GM23338 (cell line): Measurements from ENCODE around the gene MYO5A. TPM values are rescaled to one million over a fixed set of nuclear protein-coding genes. Genes with fewer than 3 reads are reported as not detected.

Source experiments
- ATAC-seq: fragments of 200-7000 bp; cut with Tn5 transposase; 3 replicates; pipeline ENCODE4 v1.9.1; 2020
- DNase-seq: peaks from one replicate; pipeline ENCODE4 v3.0.0-alpha.2; 2015; ENCODE audit warnings: low spot score
- H2AFZ ChIP-seq: fragments of 200-600 bp; sonication (generic); 2 replicates; pipeline ENCODE4 v1.8.0; 2016; ENCODE audit warnings: antibody characterized with exemption, mild to moderate bottlenecking, moderate library complexity
- H3F3A ChIP-seq: fragments of 200-600 bp; sonication (generic); replicated peaks from 2 replicates; pipeline ENCODE4 v1.8.0; 2017; ENCODE audit warnings: antibody characterized with exemption, mixed run types, low read depth
- H3K27ac ChIP-seq: fragments of 200-600 bp; sonication (generic); 2 replicates; pipeline ENCODE4 v1.6.1; 2016; ENCODE audit warnings: low read depth
- H3K27me3 ChIP-seq: fragments of 200-600 bp; sonication (generic); 2 replicates; pipeline ENCODE4 v1.8.0; 2016; ENCODE audit warnings: mild to moderate bottlenecking, mixed run types, moderate library complexity; ENCODE audit not compliant: insufficient read depth
- H3K36me3 ChIP-seq: fragments of 200-600 bp; sonication (generic); 2 replicates; pipeline ENCODE4 v1.8.0; 2016; ENCODE audit warnings: mild to moderate bottlenecking; ENCODE audit not compliant: insufficient read depth
- H3K4me1 ChIP-seq: fragments of 200-600 bp; sonication (generic); 2 replicates; pipeline ENCODE4 v1.8.0; 2016; ENCODE audit warnings: mild to moderate bottlenecking, moderate library complexity; ENCODE audit not compliant: insufficient read depth
- H3K4me2 ChIP-seq: fragments of 200-600 bp; sonication (generic); 2 replicates; pipeline ENCODE4 v1.7.1; 2017; ENCODE audit warnings: mixed run types
- H3K4me3 ChIP-seq: fragments of 200-600 bp; sonication (generic); 2 replicates; pipeline ENCODE4 v1.6.1; 2016; ENCODE audit warnings: mixed run types
- H3K79me2 ChIP-seq: fragments of 200-600 bp; sonication (generic); replicated peaks from 2 replicates; pipeline ENCODE4 v1.8.0; 2017; ENCODE audit warnings: mild to moderate bottlenecking; ENCODE audit not compliant: insufficient read depth
- H3K9me2 ChIP-seq: fragments of 200-600 bp; sonication (generic); 2 replicates; pipeline ENCODE4 v1.8.0; 2017; ENCODE audit not compliant: insufficient read depth
- H4K20me1 ChIP-seq: fragments of 200-600 bp; sonication (generic); replicated peaks from 2 replicates; pipeline ENCODE4 v1.8.0; 2017; ENCODE audit warnings: mild to moderate bottlenecking; ENCODE audit not compliant: insufficient read depth
- H3K27ac Mint-ChIP-seq: 2 replicates; pipeline ENCODE4 v1.8.0; 2020; ENCODE audit warnings: inconsistent platforms, mild to moderate bottlenecking, moderate library complexity, mixed read lengths
- H3K27me3 Mint-ChIP-seq: 3 replicates; pipeline ENCODE4 v1.8.0; 2022; ENCODE audit warnings: low read depth, mild to moderate bottlenecking, moderate library complexity, mixed read lengths, inconsistent platforms; ENCODE audit not compliant: insufficient read depth, poor library complexity
- H3K36me3 Mint-ChIP-seq: 3 replicates; pipeline ENCODE4 v1.8.0; 2021; ENCODE audit warnings: low read depth, mild to moderate bottlenecking, inconsistent platforms, moderate library complexity, mixed read lengths
- H3K4me1 Mint-ChIP-seq: 3 replicates; pipeline ENCODE4 v1.8.0; 2020; ENCODE audit warnings: mild to moderate bottlenecking, inconsistent platforms, mixed read lengths
- H3K4me3 Mint-ChIP-seq: 3 replicates; pipeline ENCODE4 v1.8.0; 2021; ENCODE audit warnings: moderate library complexity, mild to moderate bottlenecking, inconsistent platforms, mixed read lengths
- H3K9me3 Mint-ChIP-seq: 3 replicates; pipeline ENCODE4 v1.8.0; 2020; ENCODE audit warnings: moderate library complexity, mild to moderate bottlenecking, inconsistent platforms, mixed read lengths
- CREB1 ChIP-seq: fragments of 250-450 bp; sonication (Bioruptor Pico); IDR thresholded peaks from 2 replicates; pipeline ENCODE4 v1.5.0; 2020; ENCODE audit warnings: low read depth, mild to moderate bottlenecking, moderate library complexity
- CTCF ChIP-seq, 2 experiments: fragments of 200-600 bp in 1 of 2; sonication (generic) in 1 of 2; conservative IDR thresholded peaks; 2 replicates each; pipeline versions ENCODE4 v1.5.1 to v1.6.1; 2016 to 2017; ENCODE audit warnings: antibody characterized with exemption in 2 of 2, low read depth in 2 of 2, mild to moderate bottlenecking in 2 of 2, moderate library complexity in 1 of 2
- ETS1 ChIP-seq: IDR thresholded peaks from 2 replicates; pipeline ENCODE4 v1.6.1; 2016; ENCODE audit warnings: antibody characterized with exemption
- EZH2 ChIP-seq: fragments of 200-600 bp; sonication (generic); IDR thresholded peaks from one replicate; pipeline ENCODE4 v1.8.0; 2017; ENCODE audit warnings: antibody characterized with exemption, mild to moderate bottlenecking, low read depth; ENCODE audit not compliant: unreplicated experiment
- EZH2phosphoT487 ChIP-seq: fragments of 200-600 bp; sonication (generic); IDR thresholded peaks from one replicate; pipeline ENCODE4 v1.8.1; 2018; ENCODE audit warnings: antibody characterized with exemption; ENCODE audit not compliant: unreplicated experiment
- NANOG ChIP-seq: IDR thresholded peaks from 2 replicates; pipeline ENCODE4 v1.6.1; 2016; ENCODE audit warnings: antibody characterized with exemption, borderline replicate concordance
- POLR2AphosphoS5 ChIP-seq: IDR thresholded peaks from 2 replicates; pipeline ENCODE4 v1.6.1; 2016; ENCODE audit warnings: antibody characterized with exemption, low read depth
- REST ChIP-seq: IDR thresholded peaks from one replicate; pipeline ENCODE4 v1.6.1; 2018; ENCODE audit warnings: antibody characterized with exemption; ENCODE audit not compliant: unreplicated experiment
- STAT1 ChIP-seq: IDR thresholded peaks from one replicate; pipeline ENCODE4 v1.6.1; 2016; ENCODE audit warnings: antibody characterized with exemption; ENCODE audit not compliant: unreplicated experiment
- ZNF114 ChIP-seq: fragments of 250-450 bp; sonication (Bioruptor Pico); IDR thresholded peaks from 2 replicates; pipeline ENCODE4 v1.5.0; 2020; ENCODE audit warnings: mild to moderate bottlenecking, moderate library complexity
- ZNF331 ChIP-seq: fragments of 250-450 bp; sonication (Bioruptor Pico); IDR thresholded peaks from 2 replicates; pipeline ENCODE4 v1.5.0; 2020; ENCODE audit warnings: low read depth, mild to moderate bottlenecking, moderate library complexity
- ZNF462 ChIP-seq: fragments of 250-450 bp; sonication (Bioruptor Pico); IDR thresholded peaks from 2 replicates; pipeline ENCODE4 v1.5.0; 2020; ENCODE audit warnings: mild to moderate bottlenecking, moderate library complexity
- polyA plus RNA-seq: library from polyadenylated mRNA; unstranded; fragments of >200 nt; fragmentation: Nextera tagmentation; extraction: Ambion mirVana; gene quantifications from 2 replicates; pipeline ENCODE4 v1.2.1, GENCODE V29; 2016
- total RNA-seq: library from RNA; depleted of rRNA; stranded (reverse); fragments of >200 nt; shearing (Covaris generic); gene quantifications from 2 replicates; pipeline ENCODE4 v1.2.3, GENCODE V29; 2014

Gene MYO5A
- total and polyA plus RNA-seq, 2 experiments from 2014 or later = 5.7 to 31.8 TPM

- no peak for TF ChIP-seq EZH2phosphoT487
- no peak for TF ChIP-seq EZH2
- TF ChIP-seq POLR2AphosphoS5 = no peak
Observed at GRCh38 chr15:52369455-52369854, 159.2 kb downstream of the MYO5A start (continued).

- no peak for TF ChIP-seq ZNF114
- no peak for TF ChIP-seq STAT1
- no peak for TF ChIP-seq ZNF331
- TF ChIP-seq ETS1 = no peak
- no peak for TF ChIP-seq NANOG
- TF ChIP-seq POLR2AphosphoS5 = no peak
- no peak for TF ChIP-seq CREB1 (CRISPR knock-in tag)
- TF ChIP-seq EZH2phosphoT487 = no peak
- TF ChIP-seq CTCF (conservative IDR thresholded peaks at IDR 0.05; ENCODE audit: low read depth in 2 of 2) = no peak
- TF ChIP-seq REST = no peak
- TF ChIP-seq ZNF462 (CRISPR knock-in tag) = no peak
- H3K4me3 Mint-ChIP-seq = no peak overlapping the region
- Histone ChIP-seq H3K4me3 (no peak overlapping the region), H2AFZ (no peak overlapping the region), H3K9me2 (no peaks in the 10 kb centered on the region), H3K79me2 (no peaks in the 10 kb centered on the region), H4K20me1 (no peaks in the 10 kb centered on the region), H3F3A (no peaks in the 10 kb centered on the region), H3K36me3 (0 out of 2 replicates have a peak, but pooled peaks cover under 1% of the 10 kb centered on the region), H3K27ac (no peak overlapping the region), H3K27me3 (no peaks in the 10 kb centered on the region), H3K4me1 (no peaks in the 10 kb centered on the region), H3K4me2 (no peak overlapping the region)
- peaks cover 8% of the 10 kb centered on the region for H3K4me1 Mint-ChIP-seq
- no peak overlapping the region for H3K27ac Mint-ChIP-seq
- H3K9me3 Mint-ChIP-seq = no peaks in the 10 kb centered on the region
- no peaks in the 10 kb centered on the region for H3K27me3 Mint-ChIP-seq
- peaks cover 11% of the 10 kb centered on the region for H3K36me3 Mint-ChIP-seq
- ATAC-seq (no peak), DNase-seq (no peak)
Observed at GRCh38 chr15:52369030-52369429, 159.7 kb downstream of the MYO5A start.
